LNCAP (cell line): ENCODE results near the gene RNF11.

Experiments
- TF ChIP-seq, protein P1 (sequence below): fragments of 450-650 bp; IDR thresholded peaks from 2 replicates; pipeline ENCODE4 v1.5.1; 2017; ENCODE audit warnings: mild to moderate bottlenecking

The RNF11 gene

DNA sequence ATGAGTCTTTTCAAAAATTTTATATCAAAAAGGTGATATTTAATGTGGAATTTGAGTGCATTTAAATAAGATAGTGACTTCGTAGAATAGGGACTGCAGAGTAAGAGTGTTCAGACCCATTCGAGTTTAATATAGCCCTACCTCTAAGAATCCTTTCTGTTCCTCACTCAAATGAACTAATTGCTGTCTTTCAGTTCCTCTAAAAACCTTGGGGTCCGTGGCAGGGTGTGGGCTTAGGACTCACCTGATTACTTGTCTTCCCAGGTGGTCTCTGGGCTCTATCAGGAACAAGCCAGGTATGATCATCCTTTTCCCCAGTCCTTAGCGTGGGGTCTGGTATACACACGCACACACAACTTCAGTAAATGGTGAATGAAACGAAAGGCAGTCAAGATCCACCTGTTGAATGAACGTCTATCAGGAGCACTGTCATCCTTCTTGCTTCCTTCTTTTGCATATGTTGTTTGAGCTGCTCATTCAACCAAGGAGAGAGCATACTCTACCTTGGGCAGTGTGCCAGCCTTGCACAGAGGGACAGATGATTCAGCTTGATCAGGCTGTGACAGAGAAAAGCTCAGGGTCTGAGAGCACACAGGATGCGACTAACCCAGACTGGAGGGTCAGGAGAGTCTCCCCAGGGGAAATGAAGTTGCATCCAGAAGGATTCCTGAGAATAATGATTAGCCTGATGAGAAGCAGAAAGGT lies 1.2 kb upstream of the RNF11 start:
- TF ChIP-seq, protein P1, sequence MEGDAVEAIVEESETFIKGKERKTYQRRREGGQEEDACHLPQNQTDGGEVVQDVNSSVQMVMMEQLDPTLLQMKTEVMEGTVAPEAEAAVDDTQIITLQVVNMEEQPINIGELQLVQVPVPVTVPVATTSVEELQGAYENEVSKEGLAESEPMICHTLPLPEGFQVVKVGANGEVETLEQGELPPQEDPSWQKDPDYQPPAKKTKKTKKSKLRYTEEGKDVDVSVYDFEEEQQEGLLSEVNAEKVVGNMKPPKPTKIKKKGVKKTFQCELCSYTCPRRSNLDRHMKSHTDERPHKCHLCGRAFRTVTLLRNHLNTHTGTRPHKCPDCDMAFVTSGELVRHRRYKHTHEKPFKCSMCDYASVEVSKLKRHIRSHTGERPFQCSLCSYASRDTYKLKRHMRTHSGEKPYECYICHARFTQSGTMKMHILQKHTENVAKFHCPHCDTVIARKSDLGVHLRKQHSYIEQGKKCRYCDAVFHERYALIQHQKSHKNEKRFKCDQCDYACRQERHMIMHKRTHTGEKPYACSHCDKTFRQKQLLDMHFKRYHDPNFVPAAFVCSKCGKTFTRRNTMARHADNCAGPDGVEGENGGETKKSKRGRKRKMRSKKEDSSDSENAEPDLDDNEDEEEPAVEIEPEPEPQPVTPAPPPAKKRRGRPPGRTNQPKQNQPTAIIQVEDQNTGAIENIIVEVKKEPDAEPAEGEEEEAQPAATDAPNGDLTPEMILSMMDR = no peak

DNA sequence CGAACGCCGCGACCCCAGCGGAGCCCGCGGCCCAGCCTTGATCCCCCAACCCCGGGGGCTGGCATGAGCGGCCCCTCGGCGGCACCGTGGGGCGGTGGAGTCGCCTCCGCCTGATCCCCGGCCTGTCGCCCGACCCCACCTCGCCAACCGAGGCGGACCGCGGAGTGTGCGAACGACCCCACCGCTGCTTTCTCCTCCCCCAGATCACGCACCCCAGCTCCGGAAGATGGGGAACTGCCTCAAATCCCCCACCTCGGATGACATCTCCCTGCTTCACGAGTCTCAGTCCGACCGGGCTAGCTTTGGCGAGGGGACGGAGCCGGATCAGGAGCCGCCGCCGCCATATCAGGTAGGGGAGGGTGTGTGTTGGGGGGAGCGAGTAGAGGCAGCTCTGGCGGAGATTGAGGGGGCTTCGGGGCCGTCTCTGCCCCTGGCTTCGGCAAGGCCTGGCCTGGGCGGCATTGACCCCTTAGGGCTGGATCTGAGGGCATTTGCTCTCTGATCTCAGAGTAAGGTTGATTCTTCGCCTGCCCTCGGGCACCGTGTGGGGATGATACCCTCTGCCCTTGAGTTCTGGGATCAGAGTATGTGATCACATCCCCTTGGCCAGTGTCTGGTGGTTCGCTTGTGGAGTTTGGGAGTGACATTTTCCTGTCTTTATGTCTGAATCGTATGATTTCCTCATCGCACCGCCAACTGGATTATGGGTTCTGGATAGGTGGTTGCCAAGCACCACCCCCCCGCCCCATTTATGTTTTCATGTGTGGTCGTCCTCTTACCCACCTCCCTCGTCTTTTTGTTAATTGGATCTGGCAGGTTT lies 668 bp downstream of the RNF11 start:
- TF ChIP-seq, protein P1 = no peak

DNA sequence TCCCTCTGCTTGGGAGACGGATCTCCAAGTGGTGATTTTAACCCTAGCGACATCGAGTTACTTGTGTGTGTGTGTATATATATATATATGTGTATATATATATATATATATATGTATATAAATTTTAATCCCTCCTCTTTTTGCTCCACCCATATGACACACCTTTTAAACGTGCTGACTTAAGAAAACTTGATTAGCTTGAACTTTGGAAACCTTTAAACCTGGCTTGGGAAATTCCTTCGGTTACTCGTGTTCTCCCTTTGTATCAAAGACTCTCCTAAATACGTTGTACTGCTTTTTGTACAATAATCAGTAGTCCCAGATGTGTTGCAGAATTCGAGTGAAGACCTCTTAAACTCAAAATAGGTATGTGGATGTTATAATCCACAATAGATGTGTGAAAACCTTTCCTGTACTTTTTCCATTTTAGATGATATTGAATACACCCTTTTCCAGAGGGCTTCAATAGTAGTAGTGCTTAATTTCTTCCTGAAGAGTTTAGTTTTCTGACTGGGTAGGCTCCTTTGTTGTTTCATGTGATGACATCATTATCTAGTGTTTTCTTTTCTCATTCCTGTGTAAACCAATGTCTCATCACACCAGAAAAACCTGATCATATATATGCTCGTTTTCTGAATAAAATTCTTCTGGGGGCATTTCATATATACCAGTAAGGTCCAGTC lies 1.4 kb downstream of the RNF11 start:
- TF ChIP-seq, protein P1 = no peak

DNA sequence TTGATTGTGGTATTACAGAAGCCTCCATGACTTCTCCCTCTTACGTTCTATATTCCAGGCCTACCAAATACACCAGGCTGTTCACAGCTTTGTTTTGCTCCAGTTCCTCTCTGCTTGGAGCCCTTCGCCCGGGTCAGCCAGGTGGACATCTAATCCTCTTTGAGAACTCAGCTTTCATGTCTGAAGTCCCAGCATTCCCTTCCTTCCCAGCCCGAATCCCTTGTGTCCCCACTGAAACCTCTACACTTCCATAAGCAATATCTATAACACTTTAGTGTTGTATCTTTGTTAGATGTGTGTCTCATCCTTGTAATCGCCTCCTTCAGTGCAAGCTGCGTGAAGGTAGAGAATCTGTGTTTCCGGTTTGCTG lies 1.9 kb downstream of the RNF11 start:
- TF ChIP-seq, protein P1 = no peak

DNA sequence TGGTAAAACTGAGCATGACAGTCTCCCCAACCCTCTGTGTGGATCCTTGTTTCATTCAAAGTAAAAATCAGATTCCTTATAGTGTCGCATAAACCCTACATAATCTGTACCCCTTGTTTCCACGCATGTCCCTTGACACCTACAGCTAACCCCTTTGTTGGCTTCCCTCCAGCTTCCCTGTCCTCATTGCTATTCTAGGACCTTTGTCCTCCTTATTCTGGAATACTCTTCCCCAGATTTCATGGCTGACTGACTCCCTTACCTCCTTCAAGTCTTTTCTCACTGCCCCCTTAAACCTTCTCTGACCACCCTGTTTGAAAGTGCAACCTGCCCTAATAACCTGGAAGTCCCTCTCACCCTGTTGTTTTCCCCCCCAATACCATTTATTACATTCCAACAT lies 4.0 kb downstream of the RNF11 start:
- TF ChIP-seq, protein P1 = no peak

DNA sequence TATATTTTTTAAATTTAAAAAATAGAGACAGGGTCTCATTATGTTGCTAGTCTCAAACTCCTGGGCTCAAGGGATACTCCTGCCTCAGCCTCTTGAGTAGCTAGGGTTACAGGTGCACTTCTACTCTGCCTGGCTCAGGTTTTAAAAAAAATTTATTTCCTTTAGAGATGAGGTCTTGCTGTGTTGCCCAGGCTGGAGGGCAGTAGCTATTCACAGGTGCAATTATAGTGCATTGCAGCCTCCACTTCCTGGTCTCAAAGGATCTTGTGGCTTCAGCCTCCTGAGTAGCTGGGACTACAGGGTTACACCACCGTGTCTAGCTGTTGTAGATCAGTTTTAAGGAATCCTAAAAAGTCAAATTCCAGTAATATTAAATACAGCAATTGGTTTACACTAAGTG lies 5.0 kb downstream of the RNF11 start:
- TF ChIP-seq, protein P1 = no peak

GRCh38 chr1:51242546-51242945 lies 6.5 kb downstream of the RNF11 start:
- TF ChIP-seq, protein P1 = no peak
